Dendritic cell treated with granulocyte-macrophage colony-stimulating factor and Interleukin-4, amounts not matched to agents 40 ng/mL and 50 ng/mL, for 4 days (primary cell): ENCODE data around the gene RNF40.
"Not testable (repeated sequence)": the region's sequence is repeated elsewhere in the genome, so short reads cannot be mapped to it uniquely, and the experiment has no call there.

Experiments used
- H3K27ac Mint-ChIP-seq: one replicate; pipeline ENCODE4 v1.8.0; 2022; ENCODE audit warnings: mild to moderate bottlenecking, mixed read lengths
- H3K27me3 Mint-ChIP-seq: one replicate; pipeline ENCODE4 v1.8.0; 2022; ENCODE audit warnings: mild to moderate bottlenecking, mixed read lengths
- H3K36me3 Mint-ChIP-seq: one replicate; pipeline ENCODE4 v1.8.0; 2022; ENCODE audit warnings: low read depth, mixed read lengths
- H3K4me1 Mint-ChIP-seq: one replicate; pipeline ENCODE4 v1.8.0; 2022; ENCODE audit warnings: low read depth, mixed read lengths
- H3K4me3 Mint-ChIP-seq: one replicate; pipeline ENCODE4 v1.8.0; 2022; ENCODE audit warnings: mild to moderate bottlenecking, moderate library complexity, mixed read lengths
- H3K9me3 Mint-ChIP-seq: one replicate; pipeline ENCODE4 v1.8.0; 2022; ENCODE audit warnings: mixed read lengths
- intact Hi-C: fragments of 100-400 bp; cut with micrococcal nuclease; formaldehyde crosslinking; loops from one replicate; pipeline ENCODE4 v1.15.0; 2022

Gene RNF40

DNA sequence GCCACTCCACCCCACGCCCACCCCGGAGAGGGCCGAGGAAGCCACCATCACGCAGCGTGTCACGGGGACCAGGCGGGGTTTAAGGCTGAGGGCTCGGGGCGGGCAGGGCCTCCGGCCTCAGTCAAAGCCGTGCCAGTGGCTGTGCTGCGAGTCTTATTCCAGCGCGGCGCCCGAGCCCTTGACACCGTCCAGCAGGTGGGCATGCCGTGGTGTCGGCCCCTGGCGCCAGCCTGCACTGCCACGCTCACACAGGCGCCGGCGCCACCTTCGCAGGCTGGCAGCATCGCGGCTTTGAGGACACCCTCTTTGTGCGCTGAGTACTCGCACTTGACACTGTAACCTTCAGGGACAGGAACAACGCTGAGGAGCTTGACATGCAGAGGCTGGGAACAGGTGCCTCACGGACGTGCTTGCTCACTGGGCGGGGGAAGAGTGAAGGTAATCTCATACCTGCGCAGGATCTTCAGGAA, 58.9 kb downstream of the RNF40 start:
- peaks cover 6% of the 10 kb centered on the region for H3K4me1 Mint-ChIP-seq
- H3K4me3 Mint-ChIP-seq = no peak overlapping the region
- intact Hi-C loops = no loop called here
- H3K27ac Mint-ChIP-seq = no peak overlapping the region
- no peaks in the 10 kb centered on the region for H3K27me3 Mint-ChIP-seq
- H3K9me3 Mint-ChIP-seq = no peaks in the 10 kb centered on the region
- H3K36me3 Mint-ChIP-seq = no peaks in the 10 kb centered on the region

DNA sequence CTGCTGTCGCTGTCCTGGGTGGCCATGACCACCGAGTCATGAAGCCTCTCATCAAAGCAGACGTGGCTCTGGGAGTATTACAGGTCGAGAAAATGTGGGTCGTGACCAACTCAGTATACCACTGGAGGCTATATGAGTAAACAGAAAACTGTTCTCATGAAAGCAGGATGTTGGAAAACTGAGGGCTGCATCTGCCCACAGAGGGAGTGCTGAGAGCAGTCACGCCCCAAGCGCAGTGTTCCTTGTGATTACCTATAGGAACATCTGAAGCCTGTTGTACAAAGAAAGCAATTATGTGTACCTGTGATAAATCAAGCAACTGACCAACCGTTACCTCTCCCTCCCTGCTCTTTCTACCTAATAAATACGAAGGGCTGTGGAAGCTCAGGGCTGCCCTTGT, 59.3 kb downstream of the RNF40 start:
- H3K27me3 Mint-ChIP-seq, H3K9me3 Mint-ChIP-seq, H3K27ac Mint-ChIP-seq, intact Hi-C loops, H3K36me3 Mint-ChIP-seq, H3K4me3 Mint-ChIP-seq, H3K4me1 Mint-ChIP-seq: not testable (repeated sequence)

DNA sequence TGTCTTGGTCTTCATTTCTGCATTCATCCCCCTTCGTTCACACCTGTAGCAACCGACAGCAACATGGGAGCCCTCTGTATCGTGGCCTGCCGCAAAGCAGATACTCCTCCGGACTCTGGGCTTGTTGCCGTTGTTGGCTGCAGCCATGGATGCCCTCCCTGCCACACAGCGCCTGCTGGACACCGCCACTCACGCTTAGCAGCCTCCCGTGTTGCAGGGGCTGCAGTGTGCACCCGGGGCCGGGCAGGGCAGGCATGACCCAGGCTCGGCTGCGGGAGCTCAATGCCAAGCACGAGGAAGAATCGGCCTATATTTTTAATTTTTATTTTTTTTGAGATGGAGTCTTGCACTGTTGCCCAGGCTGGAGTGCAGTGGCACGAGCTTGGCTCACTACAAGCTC, 59.8 kb downstream of the RNF40 start:
- Mint-ChIP-seq H3K9me3 (no peaks in the 10 kb centered on the region), H3K4me1 (peaks cover 6% of the 10 kb centered on the region), H3K36me3 (no peaks in the 10 kb centered on the region), H3K27ac (no peak overlapping the region), H3K27me3 (peaks cover 2% of the 10 kb centered on the region), H3K4me3 (no peak overlapping the region)
- intact Hi-C loops = no loop called here
